ENCODE results near the gene C18orf32.

DNA sequence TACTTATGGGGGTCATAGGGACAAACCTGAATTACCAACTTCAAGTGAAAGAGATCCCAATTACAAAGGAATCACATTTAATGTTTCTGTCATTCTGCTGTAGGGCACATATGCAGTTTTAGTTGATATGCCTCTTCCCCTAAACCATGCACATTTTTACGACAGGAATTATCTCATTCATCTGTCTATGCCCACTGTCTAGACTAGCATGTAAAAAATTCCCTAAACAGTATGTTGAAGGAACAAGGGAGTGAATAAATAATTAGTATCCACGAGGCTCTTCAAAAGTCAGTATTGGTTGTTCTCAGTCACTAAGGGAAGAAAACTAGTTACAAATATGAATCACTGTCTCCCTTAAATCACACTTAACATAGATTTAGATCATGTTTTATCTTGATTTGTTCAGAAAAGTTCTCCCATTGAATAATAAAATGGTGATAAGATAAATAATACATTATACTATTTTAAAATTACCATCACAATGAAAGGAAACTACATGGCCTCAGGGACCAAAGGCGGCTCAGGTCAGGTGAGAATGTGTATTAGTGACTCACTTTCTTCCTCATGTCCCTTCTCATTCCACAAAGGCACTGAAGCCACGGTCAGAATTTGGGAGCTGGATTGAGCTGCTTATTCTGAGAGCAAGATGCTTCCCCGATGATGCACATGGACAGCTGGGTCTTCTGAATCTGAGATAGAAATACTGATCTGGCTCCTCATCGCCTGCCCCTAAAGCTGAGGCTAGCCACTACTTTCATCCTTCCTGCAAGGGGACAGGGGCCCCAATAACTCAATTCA, 55.7 kb downstream of the C18orf32 start:
- TF ChIP-seq, protein P1, sequence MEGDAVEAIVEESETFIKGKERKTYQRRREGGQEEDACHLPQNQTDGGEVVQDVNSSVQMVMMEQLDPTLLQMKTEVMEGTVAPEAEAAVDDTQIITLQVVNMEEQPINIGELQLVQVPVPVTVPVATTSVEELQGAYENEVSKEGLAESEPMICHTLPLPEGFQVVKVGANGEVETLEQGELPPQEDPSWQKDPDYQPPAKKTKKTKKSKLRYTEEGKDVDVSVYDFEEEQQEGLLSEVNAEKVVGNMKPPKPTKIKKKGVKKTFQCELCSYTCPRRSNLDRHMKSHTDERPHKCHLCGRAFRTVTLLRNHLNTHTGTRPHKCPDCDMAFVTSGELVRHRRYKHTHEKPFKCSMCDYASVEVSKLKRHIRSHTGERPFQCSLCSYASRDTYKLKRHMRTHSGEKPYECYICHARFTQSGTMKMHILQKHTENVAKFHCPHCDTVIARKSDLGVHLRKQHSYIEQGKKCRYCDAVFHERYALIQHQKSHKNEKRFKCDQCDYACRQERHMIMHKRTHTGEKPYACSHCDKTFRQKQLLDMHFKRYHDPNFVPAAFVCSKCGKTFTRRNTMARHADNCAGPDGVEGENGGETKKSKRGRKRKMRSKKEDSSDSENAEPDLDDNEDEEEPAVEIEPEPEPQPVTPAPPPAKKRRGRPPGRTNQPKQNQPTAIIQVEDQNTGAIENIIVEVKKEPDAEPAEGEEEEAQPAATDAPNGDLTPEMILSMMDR (IDR thresholded peaks at IDR 0.05): no peak
- no peak for TF ChIP-seq POLR2A (IDR thresholded peaks at IDR 0.05)

Measured in right lobe of liver (tissue), 4 donors.